B cell (primary cell): ENCODE data around the gene BPIFB6.

Source experiments
- CTCF ChIP-seq: fragments of 200-600 bp; IDR thresholded peaks from one replicate; pipeline ENCODE4 v1.8.0; 2022; ENCODE audit warnings: antibody characterized with exemption, mild to moderate bottlenecking
- EZH2 ChIP-seq: IDR thresholded peaks from 2 replicates; pipeline ENCODE4 v1.6.1; 2012; ENCODE audit warnings: borderline replicate concordance, low read depth, mild to moderate bottlenecking, moderate library complexity, low read length; ENCODE audit not compliant: insufficient read depth, poor library complexity, severe bottlenecking

- TF ChIP-seq CTCF, result no peak
- no peak for TF ChIP-seq EZH2
Observed at GRCh38 chr20:33015700-33016580, 15.5 kb upstream of the BPIFB6 start.
